ENCODE results near the gene TEX14. TPM values are rescaled to one million over a fixed set of nuclear protein-coding genes. Genes with fewer than 3 reads are reported as not detected.

Gene TEX14
- total RNA-seq, 1 experiment from 2014 or later, result 0.31 TPM

DNA sequence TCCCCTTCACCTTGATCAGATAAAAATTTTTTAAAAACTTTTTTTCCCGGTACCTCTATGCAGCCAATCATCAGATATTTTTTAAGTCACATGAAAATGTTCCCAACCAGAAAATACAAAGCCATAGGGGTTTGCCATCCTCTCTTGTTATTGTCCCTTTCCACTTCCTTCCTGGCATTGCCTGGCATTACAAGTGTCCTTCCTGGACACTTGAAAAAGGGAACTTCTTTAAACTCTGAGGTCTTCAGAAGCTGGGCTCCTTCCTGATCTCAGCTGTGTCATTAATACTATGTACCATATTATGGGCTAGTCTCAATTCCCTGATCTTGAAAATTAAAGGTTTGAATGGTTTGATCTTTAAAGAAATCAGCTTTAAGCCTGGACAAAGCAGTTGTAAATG lies 64.9 kb downstream of the TEX14 start:
- H2BK12ac ChIP-seq (ENCODE audit: insufficient read length, low read depth, low read length), result no peak overlapping the region
- no peaks in the 10 kb centered on the region for H3K27me3 ChIP-seq (ENCODE audit: insufficient read depth, low read length)
- no peaks in the 10 kb centered on the region for H3K4me1 ChIP-seq (ENCODE audit: insufficient read depth, low read length)
- no peak overlapping the region for H3K14ac ChIP-seq (ENCODE audit: insufficient read depth, low read length)
- H2BK15ac ChIP-seq (ENCODE audit: low read depth, low read length), result no peak overlapping the region
- H3T11ph ChIP-seq (ENCODE audit: low read length), result no peak overlapping the region
- H3K36me3 Mint-ChIP-seq (ENCODE audit: insufficient read depth in 1 of 3, low read depth in 3 of 3), result no peaks in the 10 kb centered on the region
- H2BK20ac ChIP-seq (ENCODE audit: low read depth, low read length, poor library complexity, severe bottlenecking), result no peak overlapping the region
- H4K91ac ChIP-seq (ENCODE audit: insufficient read length, low read depth, low read length), result no peak overlapping the region
- H3K27ac ChIP-seq (ENCODE audit: insufficient read length, low read depth, low read length), result no peak overlapping the region
- no peak for DNase-seq
- H3K79me2 ChIP-seq (ENCODE audit: insufficient read depth, low read length), result no peaks in the 10 kb centered on the region
- no peak overlapping the region for H3K56ac ChIP-seq (ENCODE audit: insufficient read length, low read depth, low read length)
- no peak overlapping the region for H3K4me2 ChIP-seq (ENCODE audit: insufficient read depth, insufficient read length, low read length)
- no peak overlapping the region for H3K23ac ChIP-seq (ENCODE audit: insufficient read length, low read depth, low read length)
- H3K9me3 ChIP-seq (ENCODE audit: control insufficient read depth, low read depth, low read length), result no peaks in the 10 kb centered on the region
- H3K27ac Mint-ChIP-seq, result no peak overlapping the region
- no peak overlapping the region for H2AFZ ChIP-seq (ENCODE audit: low read length)
- H3K9ac ChIP-seq (ENCODE audit: extremely low read depth, insufficient read length, low read length), result no peak overlapping the region
- H3K4me3 Mint-ChIP-seq, result no peak overlapping the region
- TF ChIP-seq, protein P1, sequence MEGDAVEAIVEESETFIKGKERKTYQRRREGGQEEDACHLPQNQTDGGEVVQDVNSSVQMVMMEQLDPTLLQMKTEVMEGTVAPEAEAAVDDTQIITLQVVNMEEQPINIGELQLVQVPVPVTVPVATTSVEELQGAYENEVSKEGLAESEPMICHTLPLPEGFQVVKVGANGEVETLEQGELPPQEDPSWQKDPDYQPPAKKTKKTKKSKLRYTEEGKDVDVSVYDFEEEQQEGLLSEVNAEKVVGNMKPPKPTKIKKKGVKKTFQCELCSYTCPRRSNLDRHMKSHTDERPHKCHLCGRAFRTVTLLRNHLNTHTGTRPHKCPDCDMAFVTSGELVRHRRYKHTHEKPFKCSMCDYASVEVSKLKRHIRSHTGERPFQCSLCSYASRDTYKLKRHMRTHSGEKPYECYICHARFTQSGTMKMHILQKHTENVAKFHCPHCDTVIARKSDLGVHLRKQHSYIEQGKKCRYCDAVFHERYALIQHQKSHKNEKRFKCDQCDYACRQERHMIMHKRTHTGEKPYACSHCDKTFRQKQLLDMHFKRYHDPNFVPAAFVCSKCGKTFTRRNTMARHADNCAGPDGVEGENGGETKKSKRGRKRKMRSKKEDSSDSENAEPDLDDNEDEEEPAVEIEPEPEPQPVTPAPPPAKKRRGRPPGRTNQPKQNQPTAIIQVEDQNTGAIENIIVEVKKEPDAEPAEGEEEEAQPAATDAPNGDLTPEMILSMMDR (conservative IDR thresholded peaks at IDR 0.05), result no peak
- H2BK5ac ChIP-seq (ENCODE audit: insufficient read length, low read length), result no peak overlapping the region
- no peak overlapping the region for H2BK120ac ChIP-seq (ENCODE audit: low read depth, low read length, poor library complexity, severe bottlenecking)
- no peaks in the 10 kb centered on the region for H3K79me1 ChIP-seq (ENCODE audit: insufficient read depth, low read depth, low read length, poor library complexity, severe bottlenecking)
- no peaks in the 10 kb centered on the region for H3K9me3 Mint-ChIP-seq
- H3K27me3 Mint-ChIP-seq (ENCODE audit: low read depth), result no peaks in the 10 kb centered on the region; the same call in 1 of the 2 replicates
- H2AK5ac ChIP-seq (ENCODE audit: insufficient read length, low read length), result no peak overlapping the region
- WGBS (ENCODE audit: extremely low coverage, insufficient read length, low lambda C conversion rate), result no CpG with 5 or more reads among the region's 1 CpG
- H3K4ac ChIP-seq (ENCODE audit: low read depth, low read length), result no peak overlapping the region
- no peak overlapping the region for H4K8ac ChIP-seq (replicated peaks; ENCODE audit: insufficient read length, low read depth, low read length)
- no peak overlapping the region for H4K5ac ChIP-seq (ENCODE audit: insufficient read length, low read depth, low read length)
- H3K4me1 Mint-ChIP-seq, result peaks cover 5 to 6% of the 10 kb centered on the region in 2 experiments; a peak in 2 of 4 replicates
- no peaks in the 10 kb centered on the region for H3K23me2 ChIP-seq (ENCODE audit: insufficient read length, low read depth, low read length, poor library complexity, severe bottlenecking)
- H3K18ac ChIP-seq (ENCODE audit: insufficient read length, low read depth, low read length), result no peak overlapping the region
- H4K20me1 ChIP-seq (ENCODE audit: control insufficient read depth, insufficient read depth, insufficient read length), result no peaks in the 10 kb centered on the region
